ENCODE data around the gene PAEP.
"Not testable (repeated sequence)": the region's sequence is repeated elsewhere in the genome, so short reads cannot be mapped to it uniquely, and the experiment has no call there.

GRCh38 chr9:135545646-135546176, 15.8 kb upstream of the PAEP start, which contains the start of gene OBP2A:
- TF ChIP-seq CTCF, POLR2A (IDR thresholded peaks at IDR 0.05): not testable (repeated sequence)

Data from body of pancreas (tissue), 4 donors.